ENCODE results near the gene WBP2. TPM values are rescaled to one million over a fixed set of nuclear protein-coding genes. Genes with fewer than 3 reads are reported as not detected.

The WBP2 gene
- total and polyA plus RNA-seq, 7 experiments from 2014 or later, result 84.8 to 159 (median 99.4) TPM

- POLR2A ChIA-PET, result interaction anchor here (20.0 kb wide), 1 partner anchor 22 kb away, joined by 354 read pairs; the partner anchor contains the start of gene WBP2
- H3K4me3 Mint-ChIP-seq, result peak overlapping the region in 3 of 10 donors; percentile 25 to 34 (median 27)
- peaks cover 24 to 49% (median 40%) of the 10 kb centered on the region in 7 donors for H3K4me1 Mint-ChIP-seq
- Histone ChIP-seq H3K36me3 (ENCODE audit: control insufficient read depth in 2 of 3, insufficient read depth in 3 of 3, low read length in 3 of 3) (no peaks in the 10 kb centered on the region), H3K27me3 (ENCODE audit: control insufficient read depth in 2 of 2, insufficient read depth in 2 of 2, low read length in 2 of 2) (no peaks in the 10 kb centered on the region), H3K27ac (ENCODE audit: low read depth, low read length) (no peak overlapping the region), H3K9me3 (ENCODE audit: control insufficient read depth in 2 of 3, low read length in 3 of 3) (no peaks in the 10 kb centered on the region), H3K4me1 (ENCODE audit: control insufficient read depth in 2 of 2, insufficient read depth in 2 of 2, low read length in 2 of 2) (peaks cover 19 to 24% of the 10 kb centered on the region in 2 donors), H3K4me3 (ENCODE audit: low read length) (no peak overlapping the region)
- intact Hi-C loops (cut with micrococcal nuclease), result no loop called here
- H3K9me3 Mint-ChIP-seq, result no peaks in the 10 kb centered on the region
- ATAC-seq, result no peak
- DNase-seq, result no peak
- peak overlapping the region in 2 of 9 donors; percentile 14 to 48 for H3K27ac Mint-ChIP-seq
- CTCF ChIA-PET, result interaction anchor here (0.7 to 3.5 kb wide), 2 partner anchors 16 to 20 kb away, joined by 3 to 20 read pairs; partner anchors contain the start of gene TRIM65
- H3K36me3 Mint-ChIP-seq, result peaks cover 0 to 3% (median 0%) of the 10 kb centered on the region in 5 donors
- H3K27me3 Mint-ChIP-seq, result peaks cover 0 to 28% (median 0%) of the 10 kb centered on the region in 5 donors
Measured at GRCh38 chr17:75880266-75880665, 25.1 kb upstream of the WBP2 start.

GRCh38 chr17:75878174-75878998 lies 23.3 kb upstream of the WBP2 start, which contains the start of gene TRIM47:
TRIM47 (minus strand) TSS chr17:75878581; CDS start chr17:75878548, 33 bp downstream.
- peak within 1 kb of the TSS; percentile 67 to 97 (median 89) for H3K27ac Mint-ChIP-seq
- H3K27me3 Mint-ChIP-seq, result peaks cover 0 to 28% (median 0%) of the 10 kb centered on the region in 5 donors
- ChIA-PET POLR2A (interaction anchor here (0.8 to 20.0 kb wide), 9 partner anchors 18 to 101 kb away, joined by 3 to 354 read pairs (median 5); partner anchors contain the start of genes MRPL38, TRIM65, UNC13D and UNK), CTCF (interaction anchor here (0.6 to 3.5 kb wide), 6 partner anchors 12 to 403 kb away, joined by 3 to 20 read pairs (median 6); partner anchors contain the start of gene TRIM65)
- peak in 1 of 9 donors; percentile 46 for DNase-seq
- H3K9me3 ChIP-seq (ENCODE audit: control insufficient read depth in 2 of 3, low read length in 3 of 3), result no peaks in the 10 kb centered on the region
- H3K27me3 ChIP-seq (ENCODE audit: control insufficient read depth in 2 of 2, insufficient read depth in 2 of 2, low read length in 2 of 2), result no peaks in the 10 kb centered on the region
- peak within 1 kb of the TSS; percentile 70 for H3K27ac ChIP-seq (ENCODE audit: low read depth, low read length)
- peaks cover 0 to 2% (median 0%) of the 10 kb centered on the region in 5 donors for H3K36me3 Mint-ChIP-seq
- peak within 1 kb of the TSS; percentile 83 to 99 (median 90) for H3K4me3 Mint-ChIP-seq
- no peaks in the 10 kb centered on the region for H3K9me3 Mint-ChIP-seq
- intact Hi-C loops (cut with micrococcal nuclease), result loop anchor here in 1 of 2 donors (1.0 kb wide), 1 partner anchor 22 kb away; no protein-coding TSS in a partner anchor
- peaks cover 20 to 26% of the 10 kb centered on the region in 2 donors for H3K4me1 ChIP-seq (ENCODE audit: control insufficient read depth in 2 of 2, insufficient read depth in 2 of 2, low read length in 2 of 2)
- H3K36me3 ChIP-seq (ENCODE audit: control insufficient read depth in 2 of 3, insufficient read depth in 3 of 3, low read length in 3 of 3), result no peaks in the 10 kb centered on the region
- peaks cover 24 to 54% (median 47%) of the 10 kb centered on the region in 7 donors for H3K4me1 Mint-ChIP-seq
- peak within 1 kb of the TSS; percentile 74 for H3K4me3 ChIP-seq (ENCODE audit: low read length)
- peak; percentile 18 for ATAC-seq

- H3K36me3 Mint-ChIP-seq, result peaks cover 0 to 2% (median 0%) of the 10 kb centered on the region in 5 donors
- Histone ChIP-seq H3K9me3 (ENCODE audit: control insufficient read depth in 2 of 3, low read length in 3 of 3) (no peaks in the 10 kb centered on the region), H3K4me1 (ENCODE audit: control insufficient read depth in 2 of 2, insufficient read depth in 2 of 2, low read length in 2 of 2) (peaks cover 25 to 30% of the 10 kb centered on the region in 2 donors), H3K4me3 (ENCODE audit: low read length) (peak overlapping the region; percentile 74), H3K27ac (ENCODE audit: low read depth, low read length) (peak overlapping the region; percentile 70), H3K27me3 (ENCODE audit: control insufficient read depth in 2 of 2, insufficient read depth in 2 of 2, low read length in 2 of 2) (no peaks in the 10 kb centered on the region), H3K36me3 (ENCODE audit: control insufficient read depth in 2 of 3, insufficient read depth in 3 of 3, low read length in 3 of 3) (no peaks in the 10 kb centered on the region)
- peak overlapping the region; percentile 67 to 97 (median 89) for H3K27ac Mint-ChIP-seq
- CTCF ChIA-PET, result interaction anchor here (0.8 to 3.5 kb wide), 6 partner anchors 11 to 34 kb away, joined by 3 to 25 read pairs (median 10); partner anchors contain the start of genes TRIM65 and UNC13D
- H3K4me3 Mint-ChIP-seq, result peak overlapping the region; percentile 83 to 99 (median 90)
- no peaks in the 10 kb centered on the region for H3K9me3 Mint-ChIP-seq
- DNase-seq, result peak; percentile 56 to 77 (median 69)
- H3K4me1 Mint-ChIP-seq, result peaks cover 28 to 57% (median 50%) of the 10 kb centered on the region in 7 donors
- peaks cover 0 to 28% (median 0%) of the 10 kb centered on the region in 5 donors for H3K27me3 Mint-ChIP-seq
- POLR2A ChIA-PET, result interaction anchor here (0.6 to 20.0 kb wide), 11 partner anchors 15 to 133 kb away, joined by 3 to 354 read pairs (median 4); partner anchors contain the start of genes MRPL38, TRIM65, UNC13D and UNK
- intact Hi-C loops (cut with micrococcal nuclease), result loop anchor here (1.0 to 2.0 kb wide), 3 partner anchors 19 to 27 kb away; partner anchors contain the start of genes MRPL38 (in 2 of the 2) and TRIM65 (in 1 of the 2)
- ATAC-seq, result peak; percentile 89
Measured at GRCh38 chr17:75877752-75878173, 22.6 kb upstream of the WBP2 start.

GRCh38 chr17:75876938-75877751 lies 22.0 kb upstream of the WBP2 start:
- H3K4me3 Mint-ChIP-seq, result peak overlapping the region; percentile 83 to 99 (median 90)
- ChIA-PET CTCF (interaction anchor here (0.7 to 3.5 kb wide), 8 partner anchors 10 to 33 kb away, joined by 3 to 25 read pairs (median 10); partner anchors contain the start of genes TRIM65, UNC13D and WBP2), POLR2A (interaction anchor here (0.6 to 20.0 kb wide), 10 partner anchors 16 to 213 kb away, joined by 3 to 354 read pairs (median 3); partner anchors contain the start of genes TRIM65, UNK and WBP2)
- Histone ChIP-seq H3K9me3 (ENCODE audit: control insufficient read depth in 2 of 3, low read length in 3 of 3) (no peaks in the 10 kb centered on the region), H3K4me3 (ENCODE audit: low read length) (peak overlapping the region; percentile 74), H3K27ac (ENCODE audit: low read depth, low read length) (peak overlapping the region; percentile 70), H3K4me1 (ENCODE audit: control insufficient read depth in 2 of 2, insufficient read depth in 2 of 2, low read length in 2 of 2) (peaks cover 30 to 36% of the 10 kb centered on the region in 2 donors), H3K36me3 (ENCODE audit: control insufficient read depth in 2 of 3, insufficient read depth in 3 of 3, low read length in 3 of 3) (no peaks in the 10 kb centered on the region), H3K27me3 (ENCODE audit: control insufficient read depth in 2 of 2, insufficient read depth in 2 of 2, low read length in 2 of 2) (no peaks in the 10 kb centered on the region)
- H3K9me3 Mint-ChIP-seq, result no peaks in the 10 kb centered on the region
- peaks cover 0 to 28% (median 0%) of the 10 kb centered on the region in 5 donors for H3K27me3 Mint-ChIP-seq
- H3K4me1 Mint-ChIP-seq, result peaks cover 31 to 60% (median 52%) of the 10 kb centered on the region in 7 donors
- peaks cover 0 to 2% (median 0%) of the 10 kb centered on the region in 5 donors for H3K36me3 Mint-ChIP-seq
- intact Hi-C loops (cut with micrococcal nuclease), result loop anchor here (1.0 to 2.0 kb wide), 7 partner anchors 13 to 102 kb away; partner anchors contain the start of genes MRPL38 (in 2 of the 2), TRIM65 (in 2 of the 2), ACOX1 (in 1 of the 2) and FBF1 (in 1 of the 2)
- H3K27ac Mint-ChIP-seq, result peak overlapping the region; percentile 88 to 97 (median 91)
- DNase-seq, result peak in 4 of 9 donors; percentile 22 to 52 (median 34)
- ATAC-seq, result no peak

- Histone ChIP-seq H3K4me3 (ENCODE audit: low read length) (peak overlapping the region; percentile 74), H3K9me3 (ENCODE audit: control insufficient read depth in 2 of 3, low read length in 3 of 3) (no peaks in the 10 kb centered on the region), H3K4me1 (ENCODE audit: control insufficient read depth in 2 of 2, insufficient read depth in 2 of 2, low read length in 2 of 2) (peaks cover 30 to 36% of the 10 kb centered on the region in 2 donors), H3K27ac (ENCODE audit: low read depth, low read length) (peak overlapping the region; percentile 70), H3K36me3 (ENCODE audit: control insufficient read depth in 2 of 3, insufficient read depth in 3 of 3, low read length in 3 of 3) (no peaks in the 10 kb centered on the region), H3K27me3 (ENCODE audit: control insufficient read depth in 2 of 2, insufficient read depth in 2 of 2, low read length in 2 of 2) (no peaks in the 10 kb centered on the region)
- ChIA-PET CTCF (interaction anchor here (0.6 to 3.5 kb wide), 14 partner anchors 13 to 1085 kb away, joined by 3 to 25 read pairs (median 5); partner anchors contain the start of genes MRPL38, TRIM65, UNC13D and WBP2), POLR2A (interaction anchor here (0.6 to 20.0 kb wide), 18 partner anchors 9 to 614 kb away, joined by 3 to 354 read pairs (median 6); partner anchors contain the start of genes MRPL38, TRIM65, UNC13D and UNK)
- intact Hi-C loops (cut with micrococcal nuclease), result loop anchor here (1.0 to 2.0 kb wide), 7 partner anchors 12 to 103 kb away; partner anchors contain the start of genes MRPL38 (in 2 of the 2), ACOX1 (in 1 of the 2), FBF1 (in 1 of the 2) and TEN1 (in 1 of the 2)
- Mint-ChIP-seq H3K27ac (peak overlapping the region; percentile 88 to 97 (median 91)), H3K9me3 (no peaks in the 10 kb centered on the region), H3K36me3 (peaks cover 0 to 2% (median 0%) of the 10 kb centered on the region in 5 donors), H3K4me1 (peaks cover 25 to 53% (median 45%) of the 10 kb centered on the region in 7 donors), H3K27me3 (peaks cover 0 to 21% (median 0%) of the 10 kb centered on the region in 5 donors), H3K4me3 (peak overlapping the region; percentile 83 to 99 (median 90))
- peak; percentile 58 for ATAC-seq
- DNase-seq, result peak in 8 of 9 donors; percentile 60 to 79 (median 70)
Measured at GRCh38 chr17:75876190-75876937, 21.2 kb upstream of the WBP2 start.

Measured in naive thymus-derived CD4-positive, alpha-beta T cell (primary cell).